Epithelial cell of proximal tubule (primary cell): ENCODE results near the gene TNPO1. TPM values are rescaled to one million over a fixed set of nuclear protein-coding genes. Genes with fewer than 3 reads are reported as not detected.

Source experiments
- DNase-seq: peaks from one replicate; pipeline ENCODE4 v3.0.0-alpha.2; 2011; ENCODE audit warnings: low read depth
- H3K4me3 ChIP-seq: 2 replicates; pipeline ENCODE4 v1.5.1; 2011; ENCODE audit warnings: low read depth, mild to moderate bottlenecking, low read length
- total RNA-seq: library from RNA; depleted of rRNA; stranded (reverse); fragments of >200 nt; gene quantifications from 2 replicates; pipeline ENCODE4 v1.2.3, GENCODE V29; 2015
- TF ChIP-seq, protein P1 (sequence below): conservative IDR thresholded peaks from 2 replicates; pipeline ENCODE4 v1.5.1; 2012; ENCODE audit warnings: low read depth, mild to moderate bottlenecking, low read length

The TNPO1 gene
- total RNA-seq, 1 donor from 2014 or later: 68.1 TPM

DNA sequence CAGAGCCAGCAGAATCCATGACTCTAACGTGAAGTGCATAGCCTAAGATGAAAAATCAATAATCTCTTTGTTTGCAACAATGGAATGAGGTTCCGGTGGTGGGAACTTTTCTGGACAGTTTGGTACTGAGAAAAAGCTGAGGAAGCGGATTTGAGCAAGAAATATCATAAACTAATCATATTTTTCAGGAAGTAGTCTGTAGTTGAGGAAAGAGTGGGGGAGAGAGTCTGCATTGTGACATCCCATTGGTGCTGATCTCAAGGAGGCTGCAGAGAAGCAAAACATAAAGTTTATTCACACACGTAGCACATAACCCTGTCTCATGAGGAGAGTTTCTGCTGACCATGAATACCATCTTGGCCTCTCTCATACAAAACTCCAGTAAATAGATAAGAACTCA is 123.6 kb downstream of the TNPO1 start:
- DNase-seq: no peak
- TF ChIP-seq, protein P1, sequence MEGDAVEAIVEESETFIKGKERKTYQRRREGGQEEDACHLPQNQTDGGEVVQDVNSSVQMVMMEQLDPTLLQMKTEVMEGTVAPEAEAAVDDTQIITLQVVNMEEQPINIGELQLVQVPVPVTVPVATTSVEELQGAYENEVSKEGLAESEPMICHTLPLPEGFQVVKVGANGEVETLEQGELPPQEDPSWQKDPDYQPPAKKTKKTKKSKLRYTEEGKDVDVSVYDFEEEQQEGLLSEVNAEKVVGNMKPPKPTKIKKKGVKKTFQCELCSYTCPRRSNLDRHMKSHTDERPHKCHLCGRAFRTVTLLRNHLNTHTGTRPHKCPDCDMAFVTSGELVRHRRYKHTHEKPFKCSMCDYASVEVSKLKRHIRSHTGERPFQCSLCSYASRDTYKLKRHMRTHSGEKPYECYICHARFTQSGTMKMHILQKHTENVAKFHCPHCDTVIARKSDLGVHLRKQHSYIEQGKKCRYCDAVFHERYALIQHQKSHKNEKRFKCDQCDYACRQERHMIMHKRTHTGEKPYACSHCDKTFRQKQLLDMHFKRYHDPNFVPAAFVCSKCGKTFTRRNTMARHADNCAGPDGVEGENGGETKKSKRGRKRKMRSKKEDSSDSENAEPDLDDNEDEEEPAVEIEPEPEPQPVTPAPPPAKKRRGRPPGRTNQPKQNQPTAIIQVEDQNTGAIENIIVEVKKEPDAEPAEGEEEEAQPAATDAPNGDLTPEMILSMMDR: no peak
- H3K4me3 ChIP-seq: no peak overlapping the region

DNA sequence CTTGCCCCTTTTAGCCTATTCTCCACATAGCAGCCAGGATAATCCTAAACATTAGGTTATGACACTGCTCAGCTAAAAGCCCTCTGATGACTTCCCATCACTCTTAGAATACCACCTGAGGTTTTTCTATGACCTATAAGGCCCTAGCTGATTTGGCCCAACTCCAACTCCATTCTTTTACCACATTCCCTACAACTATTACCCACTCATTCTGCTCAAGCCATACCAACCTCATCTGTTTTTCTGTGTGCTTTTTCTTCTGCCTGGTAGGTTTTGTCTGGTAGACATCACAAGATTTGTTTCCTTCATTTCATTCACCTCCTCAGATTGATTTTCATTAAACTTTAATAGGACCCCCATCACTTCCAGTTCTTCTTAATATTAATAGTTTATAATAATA is 126.8 kb downstream of the TNPO1 start:
- TF ChIP-seq, protein P1: no peak
- H3K4me3 ChIP-seq: no peak overlapping the region
- no peak for DNase-seq

DNA sequence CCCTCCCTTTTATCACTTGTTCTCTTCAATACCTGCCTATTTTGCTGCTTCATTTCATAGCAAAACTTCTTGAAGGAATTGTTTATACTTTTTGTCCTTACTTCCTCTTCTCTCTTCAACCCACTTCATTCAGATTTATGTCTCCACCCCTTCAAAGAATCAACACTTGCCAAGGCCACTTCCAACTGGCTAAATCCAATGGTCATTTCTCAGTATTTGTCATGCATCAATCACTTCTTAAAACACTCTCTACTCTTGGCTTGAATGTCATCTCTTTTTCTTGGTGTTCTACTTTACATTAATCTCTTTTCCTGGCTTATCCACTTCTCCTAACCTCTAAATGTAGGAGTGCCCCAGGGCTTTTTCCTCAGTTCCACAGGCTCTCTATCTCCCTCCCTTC is 131.0 kb downstream of the TNPO1 start:
- no peak overlapping the region for H3K4me3 ChIP-seq
- TF ChIP-seq, protein P1: no peak
- DNase-seq: no peak

DNA sequence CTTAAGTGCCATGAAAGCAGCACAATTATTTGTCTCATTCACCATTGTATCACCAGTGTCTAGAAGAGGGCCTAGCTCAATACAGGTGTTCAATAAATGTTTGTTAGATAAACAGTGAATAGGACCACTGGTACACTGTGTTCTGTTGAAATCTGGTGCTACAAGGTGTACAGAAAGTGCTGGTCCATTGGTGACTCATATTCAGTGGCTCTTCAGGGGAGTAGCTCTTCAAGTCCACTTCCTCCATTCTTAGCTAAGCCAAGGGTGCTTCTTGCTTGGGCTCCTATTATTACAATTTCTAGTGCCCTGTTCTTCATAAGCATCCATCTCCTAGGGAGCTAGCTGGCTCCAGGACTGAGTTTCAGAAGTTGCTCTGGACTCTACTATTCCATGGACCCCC is 133.0 kb downstream of the TNPO1 start:
- no peak overlapping the region for H3K4me3 ChIP-seq
- no peak for DNase-seq
- TF ChIP-seq, protein P1: no peak

DNA sequence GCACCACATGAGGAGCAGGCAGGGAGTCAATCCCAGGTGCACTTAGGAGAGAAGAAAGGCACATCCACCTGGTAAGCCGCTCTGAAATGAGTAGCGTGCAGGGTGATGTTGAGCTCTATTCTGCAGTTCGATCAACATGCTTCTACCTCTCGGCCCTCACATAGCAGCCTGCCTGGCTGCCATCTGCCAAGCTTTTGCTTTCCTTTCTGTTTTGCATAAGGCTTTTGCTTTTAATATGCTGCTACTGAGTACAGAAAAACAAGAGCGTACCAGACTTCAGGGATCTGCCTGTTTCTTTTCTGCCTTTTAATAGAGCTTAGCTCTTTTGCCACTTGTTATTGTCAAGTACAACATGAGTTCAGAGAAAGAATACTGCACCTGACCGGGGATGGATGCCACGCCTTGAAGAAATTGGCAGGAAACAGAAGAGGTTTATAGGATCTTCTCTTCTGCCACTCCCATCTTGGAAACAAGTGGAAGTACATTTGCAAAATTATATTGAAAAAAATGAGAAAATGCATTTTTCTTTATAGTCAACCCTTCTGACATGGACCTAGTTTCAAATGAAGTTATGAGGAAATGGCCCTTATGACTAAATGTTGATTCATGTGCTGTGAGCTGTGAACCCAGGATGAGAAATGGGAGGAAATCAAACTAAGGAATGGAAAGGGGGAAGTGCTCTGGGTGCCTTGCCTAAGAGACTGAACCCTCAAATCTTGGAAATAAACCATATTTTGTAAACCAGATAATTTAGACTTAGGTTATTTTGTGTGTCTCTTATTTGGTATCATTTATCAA is 135.4 kb downstream of the TNPO1 start:
- no peak overlapping the region for H3K4me3 ChIP-seq
- TF ChIP-seq, protein P1: no peak
- DNase-seq: peak; percentile 80

DNA sequence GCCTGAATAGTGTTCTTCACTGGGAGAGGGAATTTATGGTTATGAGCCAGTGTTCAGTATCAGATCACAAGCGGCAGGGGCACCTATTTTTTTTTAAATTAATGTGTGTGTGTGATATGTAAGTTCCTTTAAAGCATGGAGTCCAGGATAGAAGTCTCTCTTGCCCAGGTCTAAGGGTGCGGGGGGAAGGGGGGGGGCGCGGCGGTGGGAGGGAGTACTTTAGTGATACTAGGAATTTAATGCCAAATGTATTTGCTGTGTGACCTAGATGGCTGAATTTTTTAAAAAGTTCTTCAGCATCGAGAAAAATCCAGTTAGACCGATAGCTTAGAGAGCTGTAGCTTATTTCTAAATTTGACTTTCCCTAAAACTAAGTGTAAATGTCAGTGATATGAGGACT is 137.9 kb downstream of the TNPO1 start:
- DNase-seq: no peak
- H3K4me3 ChIP-seq: peak overlapping the region; percentile 77
- TF ChIP-seq, protein P1: no peak

DNA sequence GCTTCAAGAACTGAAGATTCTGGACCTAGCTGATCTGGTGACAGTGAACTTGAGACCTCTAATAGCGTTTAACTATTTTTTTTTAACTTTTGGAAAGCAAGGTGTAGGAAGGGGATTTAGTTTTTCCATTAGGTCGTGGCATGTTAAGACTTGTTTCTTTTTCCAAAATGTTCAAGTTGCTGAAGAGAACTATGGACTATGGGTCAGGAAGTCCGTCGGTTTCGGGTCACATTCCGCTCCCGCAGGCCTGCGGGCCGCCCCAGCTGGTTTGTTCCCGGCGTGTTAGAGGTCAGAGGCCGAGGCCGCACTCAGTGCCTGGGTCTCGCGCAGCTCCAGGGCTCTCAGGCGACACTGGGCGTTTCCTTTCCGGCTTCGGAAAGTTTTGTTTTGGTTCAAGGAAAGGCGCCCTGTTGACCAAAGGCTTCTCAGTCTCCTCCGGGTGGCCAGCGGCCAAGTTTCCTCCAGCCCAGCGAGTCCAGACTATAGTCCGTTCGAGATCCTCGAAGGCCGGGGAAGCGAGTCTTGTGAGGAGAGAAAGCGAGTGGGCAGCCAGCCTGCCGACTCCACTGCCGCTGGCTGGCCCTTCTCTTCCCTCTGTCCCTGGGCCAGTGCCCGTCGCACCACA is 138.8 kb downstream of the TNPO1 start:
- DNase-seq: no peak
- TF ChIP-seq, protein P1: no peak

More for the DNA sequence above, 138.8 kb downstream of the TNPO1 start:
- peak overlapping the region; percentile 77 for H3K4me3 ChIP-seq
